HG02870 (cell line): ENCODE measurements around the gene SH3GLB1.

Experiments
- ATAC-seq: cut with Tn5 transposase; IDR thresholded peaks from one replicate; pipeline ENCODE4 v1.9.1; 2021; ENCODE audit warnings: mild to moderate bottlenecking, moderate library complexity; ENCODE audit not compliant: unreplicated experiment

Gene SH3GLB1

DNA sequence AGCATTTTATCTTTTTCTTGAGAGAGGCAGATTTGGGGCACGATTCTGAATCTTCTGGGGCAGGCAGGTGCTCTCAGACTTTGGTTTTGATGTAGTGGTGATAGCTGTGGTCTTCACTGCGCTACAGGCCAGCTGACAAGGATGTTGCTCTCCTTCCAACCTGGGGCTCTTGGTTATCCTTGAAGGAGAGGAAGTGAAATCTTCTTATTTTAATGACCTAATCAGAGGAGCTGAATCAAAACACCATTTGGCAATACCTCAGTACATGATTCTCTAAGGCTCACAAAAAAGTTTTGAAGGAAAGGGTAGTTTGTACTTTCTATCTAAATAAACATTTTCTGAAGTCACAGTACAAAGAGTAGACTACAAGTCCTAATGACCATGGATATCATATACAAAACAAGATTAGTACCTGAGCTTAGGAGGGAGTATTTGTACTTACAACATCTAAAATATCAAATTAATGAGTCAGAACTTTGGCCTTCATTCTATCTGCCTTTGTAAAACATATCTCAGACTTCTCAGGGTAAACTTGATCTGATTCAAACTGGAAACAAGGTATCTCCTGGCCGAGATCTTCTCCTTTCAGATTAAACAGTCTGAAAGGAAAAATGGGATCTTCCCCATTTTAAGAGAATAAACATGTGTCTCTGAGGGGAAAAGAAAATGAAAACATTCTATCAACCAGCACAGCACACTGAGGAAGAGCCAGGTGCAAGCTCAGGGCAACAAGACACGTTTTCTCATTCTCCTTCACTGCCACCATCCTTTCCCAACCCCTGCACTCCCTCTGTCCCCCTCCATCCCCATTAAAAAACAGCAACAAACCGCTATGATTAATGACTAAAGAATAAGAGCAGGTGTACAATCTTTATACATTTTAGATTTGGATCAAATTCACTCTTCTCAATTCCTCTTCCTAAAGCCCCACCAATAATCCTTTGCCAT lies 69.2 kb downstream of the SH3GLB1 start:
- ATAC-seq: peak; percentile 3

DNA sequence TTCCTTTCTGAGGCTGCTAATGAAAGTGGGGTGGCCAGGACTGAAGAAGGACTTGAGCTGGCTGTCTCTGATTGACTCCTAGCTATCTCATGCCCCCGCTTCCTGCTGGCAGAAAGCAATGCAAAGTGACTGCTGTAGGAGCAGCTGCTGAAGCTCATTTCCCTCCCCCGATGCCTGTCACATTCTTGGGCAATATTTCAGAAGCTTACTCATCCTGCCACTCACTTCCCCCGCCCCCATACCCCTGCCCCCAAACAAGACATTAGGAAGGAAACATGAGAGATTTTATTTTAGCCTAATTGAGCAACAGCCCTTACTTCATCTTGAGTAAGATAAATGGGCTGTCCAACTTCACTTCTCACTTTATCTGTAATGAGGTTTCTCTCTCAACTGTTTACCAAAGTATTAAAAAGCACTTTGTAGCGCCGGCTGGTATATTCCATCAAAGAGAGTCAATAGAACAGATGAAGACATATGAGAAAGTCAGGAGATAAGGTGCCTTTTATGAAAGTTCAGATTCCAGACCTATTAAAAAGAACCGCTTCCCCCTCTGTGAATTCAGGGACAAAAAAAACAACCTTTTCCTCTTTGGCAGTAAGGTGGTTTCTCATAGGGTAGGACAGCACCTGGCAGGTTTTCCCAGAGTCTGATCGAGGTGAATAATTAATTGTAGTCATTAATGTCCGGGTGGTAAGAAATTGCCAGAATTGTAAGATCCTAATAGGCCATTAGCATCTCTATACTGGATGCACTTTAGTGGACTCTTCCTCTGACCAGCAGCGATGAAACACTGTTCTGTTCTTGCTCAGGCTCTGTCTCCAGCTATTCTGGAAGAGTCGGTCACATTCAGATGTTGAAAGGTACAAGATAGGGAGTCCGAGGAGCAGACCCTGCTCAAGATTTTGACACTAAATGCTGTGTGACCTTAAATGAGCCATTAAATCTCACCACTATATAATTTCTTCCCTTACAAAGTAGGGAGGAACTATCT lies 70.2 kb downstream of the SH3GLB1 start:
- peak; percentile 87 for ATAC-seq

DNA sequence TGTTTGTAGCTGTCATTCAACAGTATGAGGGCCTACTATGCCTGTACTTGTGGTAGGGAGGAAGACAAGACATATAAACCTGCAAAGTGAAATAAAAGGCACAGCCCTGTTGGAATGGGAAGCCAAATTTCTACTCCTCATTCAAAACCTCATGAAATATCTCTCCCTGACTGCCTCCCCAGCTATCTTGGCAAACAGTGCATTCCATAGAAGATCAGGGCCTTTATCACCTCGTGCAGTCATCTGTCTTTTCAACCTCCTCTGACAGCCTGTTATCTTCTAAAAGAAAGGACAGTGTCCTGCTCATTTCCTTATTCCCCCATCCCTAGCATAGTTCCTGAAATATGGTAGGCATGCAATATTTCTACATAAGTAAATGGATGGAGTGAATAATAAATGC lies 71.0 kb downstream of the SH3GLB1 start:
- no peak for ATAC-seq

DNA sequence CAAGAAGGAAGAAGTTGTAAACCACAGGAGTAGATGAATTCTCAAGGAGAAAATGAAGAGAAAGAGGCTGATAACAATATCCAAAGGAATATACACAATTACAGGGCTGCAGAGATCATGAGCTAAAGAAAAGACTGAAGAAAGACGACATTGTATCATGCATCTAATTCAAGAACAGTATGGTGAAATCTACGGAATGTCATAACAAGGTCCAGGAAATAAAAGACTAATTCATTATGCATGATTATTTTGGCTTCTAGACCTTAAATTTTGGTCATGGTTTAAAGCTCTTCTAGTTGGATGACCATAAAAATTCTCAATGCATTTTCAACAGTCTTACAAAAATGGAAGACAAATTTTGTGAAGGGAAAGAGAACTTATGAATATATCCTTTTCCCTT lies 71.7 kb downstream of the SH3GLB1 start:
- ATAC-seq: no peak

DNA sequence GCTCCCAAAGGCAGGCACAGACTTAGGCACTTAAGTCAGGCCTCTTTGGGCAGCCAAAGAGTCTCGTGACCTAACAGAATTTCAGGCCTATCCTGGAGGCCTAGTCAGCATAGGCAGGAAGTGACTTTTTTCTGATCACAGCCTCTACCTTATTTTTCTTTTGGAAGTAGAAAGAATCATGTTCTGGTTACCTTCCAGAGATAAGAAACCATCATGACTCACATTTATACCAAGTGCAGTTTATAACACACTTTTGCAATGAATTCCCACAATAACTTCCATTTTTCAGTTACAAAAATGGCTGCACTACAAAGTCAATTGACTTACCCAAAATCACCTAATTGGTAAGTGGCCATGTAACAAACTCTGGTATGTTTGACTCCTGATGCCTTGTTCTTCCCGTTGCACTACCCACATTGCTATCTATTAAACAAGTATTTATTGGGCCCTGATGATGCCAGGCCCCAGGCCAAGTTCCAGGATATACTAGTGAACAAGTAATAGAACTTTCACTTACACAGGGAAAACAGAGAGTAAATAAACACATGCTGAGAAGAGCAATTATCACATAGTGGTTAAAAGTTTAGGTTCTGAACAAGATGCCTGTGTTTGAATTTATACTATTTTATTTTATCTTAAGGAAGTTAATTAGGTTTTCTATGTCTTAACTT lies 74.3 kb downstream of the SH3GLB1 start:
- ATAC-seq: no peak

DNA sequence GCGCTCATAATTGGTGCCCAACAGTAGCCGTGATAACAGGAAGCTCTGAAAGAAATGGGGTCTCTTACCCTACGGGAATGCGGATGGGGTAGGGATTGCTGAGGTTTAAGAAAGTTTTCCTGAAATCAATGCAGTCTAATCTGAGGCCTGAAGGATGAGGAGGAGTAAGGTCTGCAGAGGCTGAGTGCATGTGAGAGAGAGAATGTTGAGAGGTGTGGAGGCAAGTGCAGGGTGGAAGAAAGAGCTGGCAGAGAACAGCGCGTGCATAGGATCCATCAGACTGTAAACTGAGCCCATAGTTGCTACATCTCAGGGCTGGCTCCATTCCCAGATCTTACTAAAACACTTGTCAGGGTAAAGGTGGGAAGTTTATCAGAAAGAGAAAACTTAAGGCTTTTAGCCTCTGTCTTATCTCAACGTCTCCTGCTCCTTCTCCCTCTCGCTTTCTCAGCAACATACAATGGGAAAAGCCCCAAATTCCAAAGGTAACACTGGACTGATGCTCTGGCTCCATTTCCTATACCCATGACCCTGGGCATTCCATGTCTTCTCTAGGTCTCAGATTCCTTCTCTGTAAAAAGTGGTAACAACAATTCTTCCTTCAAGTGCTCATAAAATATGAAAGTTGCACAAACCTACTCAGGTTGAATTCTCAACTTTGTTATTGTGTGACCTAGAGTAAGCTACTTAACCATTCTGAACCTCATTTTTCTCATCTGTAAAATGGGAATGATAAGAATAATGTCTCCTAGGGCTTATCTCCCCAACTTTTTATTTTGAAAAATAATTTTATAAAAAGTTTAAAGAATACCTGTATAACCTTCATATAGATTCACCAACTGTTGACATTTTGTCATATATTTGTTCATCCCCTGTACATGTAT lies 75.2 kb downstream of the SH3GLB1 start:
- ATAC-seq: no peak

DNA sequence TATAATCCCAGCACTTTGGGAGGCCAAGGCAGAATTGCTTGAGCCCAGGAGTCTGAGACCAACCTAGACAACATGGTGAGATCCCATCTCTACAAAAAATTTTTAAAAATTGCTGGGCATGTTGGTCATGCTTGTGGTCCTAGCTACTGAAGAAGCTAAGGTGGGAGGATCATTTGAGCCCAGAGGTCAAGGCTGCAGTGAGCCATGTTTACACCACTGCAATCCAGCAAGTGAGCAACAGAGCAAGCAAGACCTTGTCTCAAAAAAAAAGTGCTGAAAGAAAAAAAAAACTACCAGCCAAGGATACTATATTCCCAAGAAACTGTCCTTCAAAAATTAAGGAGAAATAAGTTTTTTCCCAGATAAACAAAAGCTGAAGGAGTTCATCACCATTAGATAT lies 78.1 kb downstream of the SH3GLB1 start:
- no peak for ATAC-seq

DNA sequence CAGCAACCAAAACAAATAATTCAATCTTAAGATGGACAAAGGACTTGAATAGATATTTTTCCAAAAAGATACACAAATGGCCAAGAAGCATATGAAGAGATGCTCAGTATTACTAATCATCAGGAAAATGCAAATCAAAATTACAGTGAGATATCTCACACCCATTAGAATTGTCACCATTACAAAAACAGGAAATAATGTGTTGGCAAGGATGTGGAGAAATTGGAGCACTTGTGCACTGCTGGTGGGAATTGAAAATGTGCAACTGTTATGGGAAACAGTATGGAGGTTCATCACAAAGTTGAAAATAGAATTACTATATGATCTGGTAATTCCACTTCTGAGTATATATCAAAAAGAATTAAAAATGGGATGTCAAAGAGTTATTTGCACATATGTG lies 83.2 kb downstream of the SH3GLB1 start:
- ATAC-seq: no peak

DNA sequence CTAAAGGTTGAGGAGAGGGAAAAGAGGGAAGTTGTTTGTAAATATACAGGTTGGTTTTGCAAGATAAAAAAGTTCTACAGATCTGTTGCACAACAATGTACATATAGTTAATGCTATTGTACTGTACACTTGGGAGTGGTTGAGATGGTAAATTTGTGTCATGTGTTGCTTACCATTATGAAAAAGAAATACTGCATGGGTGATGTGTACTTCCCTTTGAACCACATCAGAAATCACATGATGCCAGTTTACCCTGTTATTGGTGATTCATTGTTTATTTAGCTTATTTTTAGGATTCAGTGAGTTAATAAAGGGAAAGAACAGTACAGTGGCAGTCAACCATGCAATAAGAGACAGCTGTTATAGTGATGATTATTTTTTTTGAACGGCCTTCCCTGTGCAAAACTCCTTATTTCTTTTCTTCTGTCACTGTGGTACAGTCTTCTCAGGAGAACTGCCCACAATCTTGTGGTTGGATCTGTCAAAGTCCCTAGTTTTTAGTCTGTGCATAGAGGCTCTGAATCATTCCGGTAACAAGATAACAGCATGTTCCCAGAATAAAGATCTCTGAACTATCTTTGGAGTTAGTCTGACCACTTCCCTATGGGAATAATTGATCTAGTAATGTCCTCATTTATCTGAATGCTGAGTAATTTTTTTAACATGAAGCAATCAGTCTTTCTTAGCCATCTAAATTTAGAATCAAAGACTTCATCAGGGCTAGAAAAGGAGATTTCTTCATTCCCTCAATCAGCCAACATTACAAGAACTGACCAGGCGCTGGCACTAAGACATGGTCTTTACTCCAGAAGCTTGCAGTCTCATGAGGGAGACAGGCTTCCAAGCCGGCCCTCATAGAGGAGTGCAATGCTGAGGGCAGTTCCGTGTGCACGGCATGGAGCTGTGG lies 84.2 kb downstream of the SH3GLB1 start:
- ATAC-seq: no peak

DNA sequence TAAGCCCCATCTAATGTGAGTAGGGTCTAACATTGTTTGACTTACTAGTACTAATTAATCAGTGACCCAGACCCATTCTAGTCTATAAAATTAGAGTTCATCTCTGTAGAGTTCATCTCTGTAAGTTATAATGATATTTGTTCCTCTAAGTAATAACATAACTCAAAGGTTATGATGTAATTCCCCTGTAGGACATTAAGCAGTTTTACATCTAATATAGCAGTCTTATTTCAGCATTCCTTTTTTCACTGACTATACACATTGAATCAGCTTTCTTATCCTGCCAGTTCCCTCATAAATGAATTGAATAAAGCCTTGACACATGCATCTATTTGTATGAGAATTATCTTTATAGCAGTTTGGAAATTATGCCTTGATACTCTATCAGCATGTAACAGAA lies 90.9 kb downstream of the SH3GLB1 start:
- no peak for ATAC-seq
